Peyer's patch (tissue), 4 donors: ENCODE measurements around the gene PRSS57. TPM values are rescaled to one million over a fixed set of nuclear protein-coding genes. Genes with fewer than 3 reads are reported as not detected.
"Not testable (repeated sequence)": the region's sequence is repeated elsewhere in the genome, so short reads cannot be mapped to it uniquely, and the experiment has no call there.

Experiments
- DNase-seq, 3 donors: peaks; one replicate each; pipeline ENCODE4 v3.0.0-alpha.2; 2017 to 2019
- H3K27ac ChIP-seq, 4 donors: fragments of 200-600 bp; sonication (generic); one replicate each; pipeline ENCODE4 v1.5.1; 2016 to 2019
- H3K27me3 ChIP-seq, 2 donors: fragments of 200-600 bp; sonication (generic); one replicate each; pipeline ENCODE4 v1.5.1; 2019
- H3K36me3 ChIP-seq, 3 donors: fragments of 200-600 bp; sonication (generic); one replicate each; pipeline ENCODE4 v1.5.1; 2016 to 2019
- H3K4me1 ChIP-seq, 4 donors: fragments of 200-600 bp; sonication (generic); one replicate each; pipeline ENCODE4 v1.5.1; 2016 to 2019
- H3K4me3 ChIP-seq, 4 donors: fragments of 200-600 bp; sonication (generic); 1 replicate in 3 of 4; 2 replicates in 1 of 4; pipeline ENCODE4 v1.5.1; 2016 to 2019; ENCODE audit warnings: mild to moderate bottlenecking in 1 of 4
- H3K9me3 ChIP-seq, 4 donors: fragments of 200-600 bp; sonication (generic); one replicate each; pipeline ENCODE4 v1.5.1; 2016 to 2019; ENCODE audit warnings: mild to moderate bottlenecking in 1 of 4
- POLR2A ChIP-seq, 2 donors: fragments of 450-650 bp; IDR thresholded peaks; one replicate each; pipeline ENCODE4 v1.5.1; 2017; ENCODE audit warnings: antibody characterized with exemption in 2 of 2, mild to moderate bottlenecking in 2 of 2, moderate library complexity in 2 of 2
- total RNA-seq, 4 donors: library from RNA; depleted of rRNA; stranded (reverse); fragments of >200 nt; gene quantifications; one replicate each; pipeline ENCODE4 v1.1.0, GENCODE V29; 2016
- TF ChIP-seq, protein P1 (sequence below), 6 experiments: fragments of 450-650 bp in 4 of 6; fragments of 200-600 bp in 2 of 6; sonication (generic) in 1 of 6; IDR thresholded peaks; one replicate each; pipeline ENCODE4 v1.5.1; 2017 to 2019; ENCODE audit warnings: antibody characterized with exemption in 6 of 6, mild to moderate bottlenecking in 3 of 6, moderate library complexity in 1 of 6

PRSS57 gene
- total RNA-seq = not detected

DNA sequence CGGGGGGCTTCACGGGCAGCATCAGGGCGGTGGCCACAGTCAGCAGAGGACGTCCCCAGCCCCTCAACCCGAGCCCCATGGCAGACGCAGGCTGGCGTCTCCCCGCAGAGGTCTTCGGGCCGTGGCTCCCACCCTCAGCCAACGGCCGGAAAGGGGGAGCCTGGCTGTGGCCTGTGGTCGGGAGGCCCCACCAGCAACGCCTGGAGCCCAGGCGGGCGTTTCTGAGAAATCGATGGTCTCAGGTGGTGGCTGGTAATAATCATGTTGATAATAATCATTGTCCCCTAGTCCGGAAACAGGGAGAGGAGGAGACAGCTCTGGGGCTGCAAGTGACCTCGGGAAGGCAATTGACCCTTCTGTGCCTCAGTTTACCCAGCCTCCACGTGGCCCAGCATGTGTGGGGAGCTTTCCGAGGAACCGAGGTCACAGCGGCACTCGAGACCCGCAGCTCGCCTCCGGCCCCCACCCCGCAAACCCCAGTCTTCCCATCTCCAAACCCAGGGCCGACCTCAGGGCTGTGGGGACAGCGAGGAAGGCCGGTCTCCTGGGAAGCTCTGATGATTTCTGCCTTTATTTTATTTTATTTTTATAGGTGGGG lies at the start of gene PRSS57:
Gene PRSS57, minus strand, starts transcription at position 101 of the 598 bp plus-strand sequence. Its CDS starts 22 bp downstream, at position 79.
- H3K27ac ChIP-seq = no peak within 1 kb of the TSS
- DNase-seq = no peak
- no peaks in the 10 kb centered on the region for H3K36me3 ChIP-seq
- no peaks in the 10 kb centered on the region for H3K9me3 ChIP-seq
- H3K4me3 ChIP-seq = no peak within 1 kb of the TSS
- H3K27me3 ChIP-seq = no peaks in the 10 kb centered on the region
- H3K4me1 ChIP-seq = peaks cover 0 to 3% (median 0%) of the 10 kb centered on the region in 4 donors
- TF ChIP-seq POLR2A (IDR thresholded peaks at IDR 0.05) = no peak
- TF ChIP-seq, protein P1, sequence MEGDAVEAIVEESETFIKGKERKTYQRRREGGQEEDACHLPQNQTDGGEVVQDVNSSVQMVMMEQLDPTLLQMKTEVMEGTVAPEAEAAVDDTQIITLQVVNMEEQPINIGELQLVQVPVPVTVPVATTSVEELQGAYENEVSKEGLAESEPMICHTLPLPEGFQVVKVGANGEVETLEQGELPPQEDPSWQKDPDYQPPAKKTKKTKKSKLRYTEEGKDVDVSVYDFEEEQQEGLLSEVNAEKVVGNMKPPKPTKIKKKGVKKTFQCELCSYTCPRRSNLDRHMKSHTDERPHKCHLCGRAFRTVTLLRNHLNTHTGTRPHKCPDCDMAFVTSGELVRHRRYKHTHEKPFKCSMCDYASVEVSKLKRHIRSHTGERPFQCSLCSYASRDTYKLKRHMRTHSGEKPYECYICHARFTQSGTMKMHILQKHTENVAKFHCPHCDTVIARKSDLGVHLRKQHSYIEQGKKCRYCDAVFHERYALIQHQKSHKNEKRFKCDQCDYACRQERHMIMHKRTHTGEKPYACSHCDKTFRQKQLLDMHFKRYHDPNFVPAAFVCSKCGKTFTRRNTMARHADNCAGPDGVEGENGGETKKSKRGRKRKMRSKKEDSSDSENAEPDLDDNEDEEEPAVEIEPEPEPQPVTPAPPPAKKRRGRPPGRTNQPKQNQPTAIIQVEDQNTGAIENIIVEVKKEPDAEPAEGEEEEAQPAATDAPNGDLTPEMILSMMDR (IDR thresholded peaks at IDR 0.05) = no peak

DNA sequence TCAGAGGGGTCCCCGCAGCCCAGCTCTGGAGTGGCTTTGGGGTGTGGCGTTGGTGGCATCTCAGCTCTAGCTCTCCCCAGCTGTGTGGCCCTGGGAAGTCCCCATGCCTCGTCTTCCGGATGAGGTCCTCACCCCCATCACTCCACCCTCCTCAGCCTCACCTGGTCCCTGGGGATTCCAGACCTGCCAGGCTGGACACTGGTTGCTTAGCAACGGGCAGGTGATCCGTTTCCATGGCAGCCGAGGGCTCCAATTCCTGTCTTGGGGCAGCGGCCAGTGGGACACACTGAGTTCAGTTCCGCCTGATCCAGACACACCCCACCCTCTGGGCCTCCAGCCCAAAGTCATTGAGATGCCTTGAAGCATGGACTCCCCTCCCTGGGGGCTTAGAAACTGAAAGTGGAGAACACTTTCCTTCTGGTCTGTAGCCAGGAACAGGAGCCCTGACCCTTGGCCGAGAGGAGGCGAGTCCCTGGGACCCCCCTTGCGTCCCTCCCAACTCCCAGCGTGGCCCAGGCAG lies 48.0 kb upstream of the PRSS57 start:
- DNase-seq = peak in 2 of 3 donors; percentile 87 to 90
- Histone ChIP-seq H3K36me3 (no peaks in the 10 kb centered on the region), H3K4me3 (no peak overlapping the region), H3K4me1 (peaks cover 0 to 48% (median 1%) of the 10 kb centered on the region in 4 donors), H3K27me3 (no peaks in the 10 kb centered on the region), H3K27ac (peak overlapping the region in 3 of 4 donors; percentile 40 to 86 (median 82)), H3K9me3 (peaks cover 0 to 11% (median 0%) of the 10 kb centered on the region in 4 donors)
- TF ChIP-seq, protein P1 (IDR thresholded peaks at IDR 0.05) = no peak
- TF ChIP-seq POLR2A (IDR thresholded peaks at IDR 0.05) = peak in 1 of 2 donors; percentile 32

DNA sequence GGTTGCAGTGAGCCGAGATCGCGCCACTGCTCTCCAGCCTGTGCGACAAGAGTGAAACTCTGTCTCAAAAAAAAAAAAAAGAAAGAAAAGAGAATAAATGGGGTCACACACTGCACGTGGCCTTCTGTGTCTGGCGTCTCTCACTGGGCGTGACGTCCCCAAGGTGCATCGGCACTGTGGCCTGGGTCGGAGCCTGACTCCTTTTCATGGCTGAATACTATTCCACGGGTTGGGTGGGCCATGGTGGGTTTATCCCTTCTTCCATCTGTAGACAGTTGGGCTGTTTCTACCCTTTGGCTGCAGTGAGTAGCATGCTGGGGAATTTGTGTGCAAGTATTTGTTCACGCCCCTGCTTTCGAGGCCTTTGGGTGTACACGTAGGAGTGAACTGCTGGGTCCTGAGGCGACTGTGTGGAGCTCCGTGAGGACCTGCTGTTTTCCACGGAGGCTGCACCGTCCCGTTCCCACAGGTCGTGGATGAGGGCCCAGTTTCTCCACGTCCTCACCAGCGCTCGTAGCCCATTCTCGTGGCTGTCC lies 47.4 kb upstream of the PRSS57 start:
- TF ChIP-seq, protein P1 (IDR thresholded peaks at IDR 0.05) = no peak
- TF ChIP-seq POLR2A (IDR thresholded peaks at IDR 0.05) = no peak
- H3K27me3 ChIP-seq = no peaks in the 10 kb centered on the region
- H3K27ac ChIP-seq = peak overlapping the region in 3 of 4 donors; percentile 40 to 86 (median 82)
- peaks cover 0 to 50% (median 1%) of the 10 kb centered on the region in 4 donors for H3K4me1 ChIP-seq
- no peak for DNase-seq
- no peaks in the 10 kb centered on the region for H3K36me3 ChIP-seq
- H3K9me3 ChIP-seq = peaks cover 0 to 5% (median 0%) of the 10 kb centered on the region in 4 donors
- no peak overlapping the region for H3K4me3 ChIP-seq

DNA sequence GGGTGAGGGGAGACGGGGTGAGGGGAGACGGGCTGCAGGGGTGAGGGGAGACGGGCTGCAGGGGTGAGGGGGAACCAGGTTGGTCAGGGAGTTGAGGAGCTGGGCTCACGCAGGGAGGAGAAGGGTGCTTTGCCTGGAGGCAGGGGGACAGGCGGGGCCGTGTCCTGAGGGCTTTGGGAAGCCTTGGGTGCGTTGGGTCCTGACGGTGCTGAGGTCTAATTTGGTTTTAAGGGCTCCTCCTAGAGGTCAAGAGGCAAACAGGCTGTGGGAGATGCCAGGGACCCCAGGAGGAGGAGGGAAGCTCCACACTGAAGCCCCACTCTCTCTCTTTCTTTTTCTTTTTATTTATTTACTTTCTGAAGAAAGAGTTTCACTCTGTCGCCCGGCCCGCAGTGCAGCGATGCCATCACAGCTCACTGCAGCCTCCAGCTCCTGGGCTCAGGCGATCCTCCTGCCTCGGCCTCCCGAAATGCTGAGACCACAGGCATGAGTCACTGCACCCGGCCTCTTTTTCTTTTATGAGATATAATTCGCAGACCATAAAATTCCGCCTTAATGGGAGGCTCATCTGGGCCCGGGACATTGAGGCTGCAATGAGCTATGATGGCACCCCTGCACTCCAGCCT lies 46.4 kb upstream of the PRSS57 start:
- Histone ChIP-seq H3K27me3 (no peaks in the 10 kb centered on the region), H3K9me3 (no peaks in the 10 kb centered on the region), H3K4me3 (no peak overlapping the region), H3K4me1 (peaks cover 0 to 43% (median 1%) of the 10 kb centered on the region in 4 donors), H3K27ac (peak overlapping the region in 1 of 4 donors; percentile 86), H3K36me3 (no peaks in the 10 kb centered on the region)
- no peak for DNase-seq
- TF ChIP-seq, protein P1 (IDR thresholded peaks at IDR 0.05) = no peak
- no peak for TF ChIP-seq POLR2A (IDR thresholded peaks at IDR 0.05)

DNA sequence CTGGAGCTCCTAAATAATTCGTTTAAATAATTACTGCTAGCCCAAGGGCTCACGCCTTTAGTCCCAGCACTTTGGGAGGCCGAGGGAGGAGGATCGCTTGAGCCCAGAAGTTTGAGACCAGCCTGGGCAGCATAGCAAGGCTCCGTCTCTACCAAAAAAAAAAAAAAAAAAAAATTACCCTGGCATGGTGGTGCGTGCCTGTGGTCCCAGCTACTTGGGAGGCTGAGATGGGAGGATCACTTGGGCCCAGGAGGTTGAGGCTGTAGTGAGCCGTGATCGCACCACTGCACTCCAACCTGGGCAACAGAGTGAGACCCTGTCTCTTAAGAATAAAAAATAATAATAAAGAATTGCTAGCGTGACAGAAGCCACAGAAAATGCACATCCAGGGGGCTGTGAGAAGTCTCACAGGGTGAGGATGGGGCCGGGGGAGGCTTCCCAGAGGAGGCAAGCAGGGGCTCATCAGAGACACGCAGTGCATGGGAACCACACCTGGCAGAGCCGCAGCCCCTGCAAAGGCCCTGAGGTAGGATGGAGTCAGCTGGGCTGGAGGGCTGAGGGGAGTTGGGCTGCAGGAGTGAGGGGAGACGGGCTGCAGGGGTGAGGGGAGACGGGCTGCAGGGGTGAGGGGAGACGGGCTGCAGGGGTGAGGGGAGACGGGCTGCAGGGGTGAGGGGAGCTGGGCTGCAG lies 45.7 kb upstream of the PRSS57 start:
- H3K27ac ChIP-seq = peak overlapping the region in 3 of 4 donors; percentile 80 to 94 (median 90)
- H3K4me1 ChIP-seq = peaks cover 0 to 36% (median 1%) of the 10 kb centered on the region in 4 donors

More for the DNA sequence above, 45.7 kb upstream of the PRSS57 start:
- H3K4me3 ChIP-seq = peak overlapping the region in 1 of 4 donors; percentile 11
- DNase-seq, H3K9me3 ChIP-seq, H3K27me3 ChIP-seq, H3K36me3 ChIP-seq: not testable (repeated sequence)
